GM21423 (cell line): ENCODE results near the gene PPME1.
"Not testable (repeated sequence)": the region's sequence is repeated elsewhere in the genome, so short reads cannot be mapped to it uniquely, and the experiment has no call there.

ENCODE experiments used
- ATAC-seq: cut with Tn5 transposase; IDR thresholded peaks from one replicate; pipeline ENCODE4 v1.9.1; 2021; ENCODE audit warnings: mild to moderate bottlenecking, moderate library complexity; ENCODE audit not compliant: unreplicated experiment

Gene PPME1

DNA sequence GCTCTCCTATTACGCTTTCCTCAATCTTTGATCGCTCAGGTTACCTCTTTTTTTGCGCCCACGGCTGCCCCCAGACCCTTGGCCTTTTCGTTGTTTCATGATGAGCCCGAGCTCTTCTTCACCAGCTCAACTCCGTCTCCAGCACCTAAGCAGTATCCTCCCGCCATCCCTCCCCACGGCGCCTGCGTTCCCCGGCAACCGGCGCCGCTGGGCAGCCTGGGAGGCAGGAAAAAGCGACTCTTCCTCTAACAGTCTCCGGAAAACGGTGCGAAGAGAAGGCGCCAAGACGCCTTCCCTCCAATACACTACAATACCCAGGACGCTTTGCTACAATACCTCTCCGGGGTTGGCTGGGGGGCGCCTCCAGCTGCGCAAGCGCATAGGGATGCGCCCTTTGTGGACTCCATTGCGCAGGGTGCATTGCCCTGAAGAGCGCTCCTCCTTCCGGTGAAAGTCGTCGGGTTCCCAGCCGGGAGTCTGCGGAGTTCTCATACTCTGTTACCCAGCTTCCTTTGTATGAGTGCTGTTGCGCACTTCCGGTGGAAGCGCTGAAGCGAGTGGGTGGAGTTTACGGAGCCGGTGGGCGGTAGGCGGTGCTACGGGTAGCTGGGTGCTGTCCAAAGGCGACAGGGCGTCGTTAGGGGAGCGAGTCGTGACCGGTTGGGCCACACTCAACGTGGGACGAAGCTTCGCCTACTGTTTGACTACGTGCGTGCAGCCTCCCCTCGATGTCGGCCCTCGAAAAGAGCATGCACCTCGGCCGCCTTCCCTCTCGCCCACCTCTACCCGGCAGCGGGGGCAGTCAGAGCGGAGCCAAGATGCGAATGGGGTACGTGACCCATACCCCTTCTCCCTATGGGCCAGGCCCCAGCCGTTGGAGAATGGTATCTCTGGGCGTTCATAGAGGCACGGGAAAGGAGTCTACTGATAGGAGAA is at the start of gene PPME1, which contains the start of gene C2CD3:
Gene PPME1, plus strand, starts transcription at position 596 of the 936 bp plus-strand sequence. Its CDS starts 133 bp downstream, at position 729.
Gene C2CD3, minus strand, starts transcription at position 309 of the 936 bp plus-strand sequence. Its CDS starts 210 bp downstream, at position 99.
- ATAC-seq = peak; percentile 95

DNA sequence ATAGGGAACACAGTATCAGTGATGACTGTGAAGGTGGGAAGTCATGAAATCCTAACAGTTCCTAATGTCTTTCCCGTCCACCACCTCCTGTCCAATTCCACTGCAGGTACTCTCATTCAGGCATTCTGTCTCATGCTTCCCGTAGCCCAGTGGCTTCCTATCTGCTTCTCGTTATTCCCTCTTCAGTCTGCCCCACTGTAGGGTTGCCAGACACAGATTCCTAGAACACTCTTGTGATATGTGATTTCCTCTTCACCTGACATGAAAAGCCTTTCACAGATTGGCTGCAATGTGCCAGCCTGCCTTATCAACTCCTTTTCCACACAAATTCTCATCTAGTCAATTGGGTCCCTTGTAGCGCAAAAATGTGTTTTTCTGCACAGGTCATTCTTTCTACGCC is 49.3 kb upstream of the PPME1 start:
- ATAC-seq = no peak

DNA sequence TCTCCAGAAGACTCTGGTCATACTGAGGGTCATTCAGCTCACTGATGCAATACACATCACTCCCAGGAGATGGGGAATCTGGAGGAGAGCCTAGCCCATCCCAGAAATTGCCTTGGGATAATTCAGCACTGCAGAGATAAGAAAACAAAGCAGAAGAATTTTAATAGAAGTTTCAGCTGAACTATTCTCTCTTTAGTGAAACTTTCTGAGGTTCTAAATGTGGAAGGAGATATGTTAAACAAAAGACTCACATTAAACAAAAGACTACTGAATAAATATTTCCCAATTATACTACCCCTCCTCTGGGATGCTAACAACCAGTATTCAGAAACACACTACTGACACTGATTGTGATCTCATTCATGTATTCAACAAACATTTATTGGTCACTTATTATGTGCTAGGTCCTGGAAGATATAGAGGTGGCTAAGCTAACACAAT is 48.1 kb upstream of the PPME1 start:
- no peak for ATAC-seq

GRCh38 chr11:74129121-74129520 is 42.0 kb upstream of the PPME1 start:
- ATAC-seq = not testable (repeated sequence)

DNA sequence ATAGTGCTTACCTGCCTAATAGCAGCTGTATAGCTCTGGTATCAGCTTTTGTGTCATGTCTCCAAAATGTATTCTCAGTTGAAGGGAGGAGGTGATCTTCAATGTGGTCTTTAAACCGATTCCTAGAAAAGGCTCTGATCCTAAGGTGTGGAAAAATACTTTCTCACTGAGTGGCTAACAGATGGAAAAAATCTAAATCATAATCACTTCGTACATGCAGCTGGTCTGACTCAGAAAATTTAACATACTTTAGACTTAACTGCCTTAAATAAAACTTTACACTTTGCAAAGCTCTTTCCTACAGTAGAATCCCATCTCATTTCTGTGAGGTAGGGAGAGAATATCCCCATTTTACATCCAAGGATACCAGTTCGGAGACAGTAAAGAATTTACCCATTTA is 38.3 kb upstream of the PPME1 start:
- no peak for ATAC-seq

GRCh38 chr11:74133436-74133835 is 37.7 kb upstream of the PPME1 start:
- ATAC-seq = no peak

- no peak for ATAC-seq
Observed at GRCh38 chr11:74134661-74135060, 36.4 kb upstream of the PPME1 start.

- no peak for ATAC-seq
Observed at GRCh38 chr11:74135127-74135840, 35.8 kb upstream of the PPME1 start.

DNA sequence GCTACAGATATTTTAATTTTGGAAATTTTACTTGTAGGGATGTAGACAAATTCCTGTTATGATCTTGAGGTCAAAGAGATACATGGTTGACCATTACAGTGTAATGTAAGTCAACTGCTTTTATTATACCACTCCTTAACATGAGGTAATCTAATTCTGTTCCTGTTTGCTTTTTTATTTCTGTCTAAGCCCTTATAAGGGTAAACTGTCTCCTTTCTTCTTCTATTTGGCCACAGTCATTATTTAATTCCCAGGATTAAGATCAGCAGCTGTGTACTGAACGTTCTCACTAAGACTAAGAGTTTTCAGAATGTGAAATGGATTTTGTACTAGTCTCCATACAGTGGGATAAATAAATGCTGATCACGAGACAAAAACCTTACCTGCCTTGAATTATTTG is 33.1 kb upstream of the PPME1 start:
- no peak for ATAC-seq

DNA sequence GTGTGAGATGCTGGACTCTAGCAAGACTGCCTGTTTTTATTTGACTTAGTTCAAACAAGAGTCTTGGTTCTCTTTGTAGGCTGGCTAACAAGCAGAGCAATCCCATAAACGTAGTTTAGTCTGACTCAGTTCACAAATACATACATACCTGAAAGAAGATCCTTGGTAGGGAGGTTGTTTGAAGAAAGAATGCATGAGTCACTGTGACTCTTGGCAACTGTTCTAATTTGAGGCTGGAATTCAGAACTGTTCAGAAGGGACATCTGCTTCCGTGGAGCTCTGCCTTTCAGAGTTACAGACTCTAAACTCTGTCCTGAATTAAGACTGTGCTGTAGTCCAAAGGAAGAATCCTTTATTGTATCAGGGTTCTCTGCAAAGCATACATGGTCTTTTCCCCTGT is 32.5 kb upstream of the PPME1 start:
- no peak for ATAC-seq

GRCh38 chr11:74139151-74139918 is 31.8 kb upstream of the PPME1 start:
- no peak for ATAC-seq

- ATAC-seq = not testable (repeated sequence)
Observed at GRCh38 chr11:74139919-74140431, 31.1 kb upstream of the PPME1 start.

GRCh38 chr11:74141241-74141695 is 29.8 kb upstream of the PPME1 start:
- no peak for ATAC-seq

DNA sequence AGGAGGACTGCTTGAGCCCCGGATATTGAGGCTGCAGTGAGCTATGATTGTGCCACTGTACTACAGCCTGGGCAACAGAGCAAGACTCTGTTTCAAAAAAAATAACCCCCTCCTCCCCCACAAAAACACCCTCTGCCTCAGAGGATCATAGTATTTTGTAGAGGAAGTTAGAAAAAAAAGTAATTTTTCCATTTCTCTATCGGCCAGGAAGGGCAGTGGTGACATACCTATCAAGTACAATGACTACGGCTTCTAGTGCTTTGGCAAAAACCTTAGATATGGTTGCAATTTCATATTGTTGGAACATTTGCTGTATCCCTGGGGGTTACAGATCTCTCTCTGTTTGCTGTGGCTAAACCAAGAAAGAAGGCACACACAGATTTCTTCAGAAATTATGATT is 29.2 kb upstream of the PPME1 start:
- no peak for ATAC-seq

DNA sequence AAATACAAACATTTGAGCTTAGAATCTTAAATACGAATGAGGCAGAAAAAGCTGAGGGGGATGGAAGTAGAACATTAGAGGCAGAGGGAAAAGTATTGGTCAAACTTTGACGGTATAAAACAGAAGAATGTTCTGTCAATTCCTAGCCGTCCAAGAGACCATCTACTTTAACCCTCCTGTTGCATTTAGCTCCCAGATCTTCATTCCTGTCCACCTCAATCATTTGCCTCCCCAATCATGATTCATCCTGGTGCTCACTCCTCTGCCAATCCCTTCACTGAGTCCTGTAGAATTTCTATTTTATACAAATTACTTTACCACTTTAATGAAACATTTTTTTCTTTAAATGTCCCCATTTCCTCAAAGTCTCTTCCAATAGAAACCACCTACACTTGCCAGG is 28.5 kb upstream of the PPME1 start:
- ATAC-seq = no peak

DNA sequence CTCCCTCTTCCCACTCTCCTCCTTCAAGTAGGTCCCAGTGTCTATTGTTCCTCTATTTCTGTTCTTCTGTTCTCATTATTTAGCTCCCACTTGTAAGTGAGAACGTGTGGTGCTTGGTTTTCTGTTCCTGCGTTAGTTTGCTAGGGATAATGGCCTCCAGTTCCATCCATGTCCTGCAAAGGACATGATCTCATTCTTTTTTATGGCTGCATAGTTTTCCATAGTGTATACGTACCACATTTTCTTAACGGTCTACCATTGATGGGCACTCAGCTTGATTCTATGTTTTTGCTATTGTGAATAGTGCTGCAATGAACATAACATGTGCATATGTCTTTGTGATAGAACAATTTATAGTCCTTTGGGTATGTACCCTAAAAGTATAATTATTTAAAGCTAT is 26.5 kb upstream of the PPME1 start:
- no peak for ATAC-seq

DNA sequence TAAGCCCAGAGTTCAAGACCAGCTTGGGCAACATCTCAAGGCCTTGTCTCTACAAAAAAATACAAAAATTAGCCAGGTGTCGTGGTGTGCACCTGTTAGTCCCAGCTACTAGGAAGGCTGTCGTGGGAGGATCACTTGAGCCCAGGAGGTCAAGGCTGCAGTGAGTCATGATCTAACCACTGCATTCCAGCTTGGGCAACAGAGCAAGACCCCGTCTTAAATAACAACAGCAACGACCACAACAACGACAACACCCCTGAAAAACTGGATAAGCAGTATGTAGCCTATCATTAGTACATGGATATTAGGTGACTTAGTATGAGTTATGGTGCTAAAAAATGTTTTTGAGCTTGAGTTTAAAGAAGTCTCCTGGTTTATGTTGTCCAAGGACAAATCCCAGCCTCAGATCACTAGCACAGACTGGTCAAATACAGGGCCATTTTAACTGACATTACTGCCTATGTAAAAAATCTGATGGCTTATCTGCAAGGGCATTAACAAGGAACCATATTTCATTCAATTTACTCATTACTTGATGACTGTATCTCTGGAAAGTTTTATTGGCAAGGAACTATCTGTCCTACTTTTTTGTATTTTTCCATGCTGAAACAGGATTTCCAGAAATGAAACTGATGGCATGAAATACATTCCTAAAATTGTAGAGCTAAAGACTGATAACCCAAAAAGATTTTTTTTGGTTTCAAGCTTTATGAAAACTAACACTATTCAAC is 23.7 kb upstream of the PPME1 start:
- no peak for ATAC-seq

DNA sequence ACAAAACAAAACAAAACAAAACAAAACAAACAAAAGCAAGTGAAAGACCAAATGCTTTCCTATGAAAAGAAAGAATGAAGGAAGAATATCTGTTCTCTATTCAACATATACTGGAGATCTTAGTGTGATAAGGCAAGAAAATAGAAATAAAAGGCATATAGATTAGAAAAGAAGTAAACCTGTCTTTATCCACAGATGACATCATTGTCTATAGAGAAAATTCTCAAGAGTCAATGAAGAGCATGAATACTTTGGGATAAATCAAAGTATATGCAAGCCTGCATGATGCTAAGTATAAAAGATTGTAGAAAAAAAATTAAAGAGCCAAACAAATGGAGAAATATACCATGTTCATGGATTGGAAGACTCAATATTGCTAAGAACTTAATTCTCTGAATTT is 17.9 kb upstream of the PPME1 start:
- no peak for ATAC-seq

DNA sequence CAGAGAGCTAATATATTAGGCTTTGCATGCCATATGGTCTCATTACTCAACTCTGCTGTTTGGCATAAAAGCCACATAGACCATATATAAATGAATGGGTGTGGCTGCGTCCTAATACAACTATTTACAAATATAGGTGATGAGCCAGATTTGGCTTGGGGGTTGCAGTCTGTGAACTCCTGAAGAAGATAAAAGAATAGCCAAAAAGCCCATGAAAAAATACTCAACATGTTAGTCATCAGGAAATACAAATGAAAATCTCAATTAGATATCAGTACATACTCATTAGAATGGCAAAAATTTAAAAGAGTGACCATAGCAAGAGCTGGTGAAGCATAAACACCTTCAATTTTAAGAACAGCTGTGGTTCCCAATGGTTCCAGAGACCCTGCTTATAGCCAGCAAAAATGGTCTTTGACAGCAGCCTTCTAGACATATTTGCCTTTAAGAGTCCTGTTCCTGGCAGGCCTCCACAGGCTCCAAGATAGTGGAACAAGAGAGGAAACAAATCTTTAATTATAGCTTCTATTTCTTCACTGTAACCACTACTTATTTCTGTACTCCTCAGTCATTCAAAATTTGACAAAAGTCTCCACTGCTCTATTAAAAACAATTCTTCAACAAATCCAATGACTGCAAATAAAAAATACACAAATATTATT is 16.3 kb upstream of the PPME1 start:
- ATAC-seq = no peak

GRCh38 chr11:74157169-74157568 is 13.9 kb upstream of the PPME1 start:
- ATAC-seq = no peak
